Fibroblast of the aortic adventitia (primary cell): ENCODE measurements around the gene MORF4L1. TPM values are rescaled to one million over a fixed set of nuclear protein-coding genes. Genes with fewer than 3 reads are reported as not detected.

Experiments
- DNase-seq: peaks from one replicate; pipeline ENCODE4 v3.0.0-alpha.2; 2010; ENCODE audit warnings: low read depth
- H3K4me3 ChIP-seq: 2 replicates; pipeline ENCODE4 v1.5.1; 2011; ENCODE audit warnings: low read depth, mild to moderate bottlenecking, control low read depth, low read length, moderate library complexity
- CTCF ChIP-seq: IDR thresholded peaks from 2 replicates; pipeline ENCODE4 v1.5.1; 2011; ENCODE audit warnings: mild to moderate bottlenecking, low read length, control low read depth, inconsistent platforms; ENCODE audit not compliant: insufficient read depth
- total RNA-seq: library from RNA; depleted of rRNA; stranded (reverse); fragments of >200 nt; gene quantifications from 2 replicates; pipeline ENCODE4 v1.2.3, GENCODE V29; 2012; ENCODE audit warnings: low replicate concordance

The MORF4L1 gene
- total RNA-seq, 1 donor = 447 TPM

DNA sequence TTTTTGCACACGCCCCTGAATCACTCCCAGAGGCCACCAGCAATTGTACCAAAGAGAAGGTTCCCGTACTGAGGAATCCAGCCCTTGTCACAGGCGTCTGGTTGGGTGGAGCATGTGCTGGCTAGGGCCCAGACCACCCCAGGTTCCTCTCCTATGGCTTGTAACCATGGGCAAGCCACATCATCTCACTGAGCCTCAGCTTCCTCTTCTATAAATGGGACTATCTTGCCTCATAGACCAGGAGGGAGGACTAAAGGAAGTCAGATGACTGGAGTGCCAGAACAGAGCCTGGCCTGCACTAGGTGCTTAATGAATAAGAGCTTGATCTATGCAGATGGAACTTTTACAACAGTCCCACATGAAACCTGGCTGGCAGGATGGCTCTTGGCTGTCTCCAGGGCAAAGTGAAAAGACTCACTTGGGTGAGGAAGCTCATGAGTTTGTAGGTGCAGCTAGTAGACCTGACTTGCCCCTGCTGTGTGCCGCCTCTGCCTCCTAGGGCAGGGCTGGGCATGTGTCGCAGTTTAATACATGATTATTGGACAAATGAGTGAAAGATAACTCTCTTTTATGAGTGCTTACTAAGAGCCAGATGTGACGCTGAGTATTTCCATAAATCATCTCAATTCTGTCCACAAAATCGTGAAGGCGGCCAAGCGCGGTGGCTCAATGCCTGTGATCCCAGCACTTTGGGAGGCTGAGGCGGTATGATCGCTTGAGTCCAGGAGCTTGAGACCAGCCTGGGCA lies 42.8 kb downstream of the MORF4L1 start:
- no peak overlapping the region for H3K4me3 ChIP-seq
- no peak for TF ChIP-seq CTCF
- DNase-seq = peak; percentile 66

DNA sequence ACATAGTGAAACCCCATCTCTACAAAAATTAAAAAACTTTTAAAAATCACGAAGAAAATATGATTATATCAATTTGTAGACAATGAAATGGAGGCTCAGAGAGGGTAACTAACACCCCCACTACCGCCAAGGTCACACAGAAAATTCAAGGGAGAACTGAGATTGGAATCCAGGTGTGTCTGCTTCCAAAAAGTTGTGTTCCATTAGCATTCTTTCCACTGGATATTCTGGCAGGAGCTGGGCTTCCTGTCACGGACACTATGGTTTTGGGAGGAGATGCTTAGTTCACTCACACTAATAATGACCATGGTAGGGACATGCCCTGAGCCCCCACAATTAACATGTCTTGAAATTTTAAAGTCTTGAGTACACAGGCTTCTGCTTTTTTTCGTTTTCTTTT lies 43.4 kb downstream of the MORF4L1 start:
- no peak for TF ChIP-seq CTCF
- no peak overlapping the region for H3K4me3 ChIP-seq
- DNase-seq = no peak

DNA sequence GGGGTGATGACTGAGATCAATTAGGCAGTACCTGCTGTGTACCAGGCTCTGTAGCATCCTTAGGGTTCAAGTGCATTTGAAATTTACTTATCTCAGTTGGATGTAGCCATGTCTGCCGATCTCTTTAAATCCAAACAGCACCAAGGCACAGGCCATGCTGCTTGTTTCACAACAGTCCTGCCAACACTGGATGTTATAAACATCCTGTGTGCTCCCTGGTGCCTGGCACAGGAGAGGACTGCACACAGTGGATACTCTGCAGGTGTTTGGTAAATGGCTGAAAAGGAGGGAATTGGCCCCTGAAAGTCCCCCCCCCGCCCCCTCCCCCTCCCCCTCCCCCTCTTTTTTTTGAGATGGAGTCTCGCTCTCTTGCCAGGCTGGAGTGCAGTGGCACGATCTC lies 45.2 kb downstream of the MORF4L1 start:
- DNase-seq = no peak
- TF ChIP-seq CTCF = no peak
- no peak overlapping the region for H3K4me3 ChIP-seq

- no peak for DNase-seq
- no peak overlapping the region for H3K4me3 ChIP-seq
- no peak for TF ChIP-seq CTCF
These were observed 48.8 kb downstream of the MORF4L1 start for GRCh38 chr15:78921517-78921916.

DNA sequence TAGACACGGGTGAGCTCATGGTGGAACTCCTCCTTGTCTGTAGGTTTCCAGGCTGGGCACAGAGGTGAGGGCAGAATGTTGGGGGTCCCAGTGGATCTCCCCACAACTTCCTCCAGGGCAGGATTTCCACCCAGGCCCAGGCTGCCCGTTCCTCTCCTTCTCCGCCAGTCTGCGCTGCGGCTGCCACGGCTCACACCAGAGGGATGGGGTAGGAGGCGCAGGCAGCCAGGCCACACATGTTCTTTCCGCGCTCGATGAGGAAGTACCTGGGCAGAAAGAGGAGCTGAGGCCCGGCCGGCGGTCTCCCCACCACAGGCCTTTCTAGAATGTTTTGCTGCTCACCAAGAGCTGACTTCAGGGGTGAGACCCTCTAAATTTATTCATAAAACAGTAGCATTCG lies 49.2 kb downstream of the MORF4L1 start:
- no peak for DNase-seq
- H3K4me3 ChIP-seq = no peak overlapping the region
- no peak for TF ChIP-seq CTCF

GRCh38 chr15:78922527-78922926 lies 49.8 kb downstream of the MORF4L1 start:
- no peak for TF ChIP-seq CTCF

GRCh38 chr15:78923015-78923414 lies 50.3 kb downstream of the MORF4L1 start:
- H3K4me3 ChIP-seq = no peak overlapping the region
- TF ChIP-seq CTCF = no peak
- DNase-seq = no peak

More at GRCh38 chr15:78922527-78922926, 49.8 kb downstream of the MORF4L1 start:
- no peak for DNase-seq
- no peak overlapping the region for H3K4me3 ChIP-seq
